NOMO-1 (cell line): ENCODE data around the gene PCCA.
A peak's percentile ranks its signal among the peaks of the same experiment; 100 is the strongest.

Experiments used
- DNase-seq, 2 experiments: peaks; one replicate each; lab custom pipeline; 2025; ENCODE audit not compliant: unreplicated experiment in 2 of 2; lab: John Stamatoyannopoulos, UW

Gene PCCA

DNA sequence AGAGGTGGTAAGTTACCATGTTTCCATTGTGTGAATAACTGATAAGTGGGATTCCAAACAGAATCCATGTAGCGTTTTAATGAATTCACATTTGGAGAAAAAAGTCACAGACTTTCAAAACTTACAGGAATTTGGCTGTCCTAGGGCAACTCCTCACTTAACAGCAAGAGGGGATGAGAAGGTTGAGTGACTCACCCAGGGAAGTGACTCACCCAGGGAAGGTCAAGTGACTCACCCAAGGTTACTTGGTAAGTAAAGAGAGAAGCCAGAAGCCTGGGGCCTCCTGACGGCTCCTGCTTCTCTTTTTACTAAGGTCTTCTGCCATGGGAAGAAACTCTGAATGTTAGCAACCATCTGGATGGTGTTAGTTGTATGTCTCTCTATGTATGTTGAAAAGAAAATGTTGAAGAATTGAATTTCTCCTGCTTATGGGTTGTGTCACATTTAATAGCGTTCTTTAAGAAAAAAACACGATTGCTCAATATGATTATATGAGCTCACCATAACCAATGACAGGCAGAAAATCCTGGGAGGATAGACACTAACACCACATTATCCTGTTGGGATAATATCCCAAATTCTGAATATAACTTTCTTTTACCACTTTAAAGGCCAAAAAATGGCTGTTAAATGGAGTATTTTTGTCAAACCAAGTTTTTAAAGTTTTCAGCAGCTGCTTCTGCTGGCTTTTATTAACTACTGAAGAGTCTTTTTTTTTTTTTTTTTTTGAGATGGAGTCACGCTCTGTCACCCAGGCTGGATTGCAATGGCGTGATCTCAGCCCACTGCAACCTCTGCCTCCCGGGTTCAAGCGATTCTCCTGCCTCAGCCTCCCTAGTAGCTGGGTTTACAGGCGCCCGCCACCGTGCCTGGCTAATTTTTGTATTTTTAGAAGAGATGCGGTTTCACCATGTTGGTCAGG is 304.1 kb downstream of the PCCA start:
- DNase-seq: peak; percentile 69 to 89

DNA sequence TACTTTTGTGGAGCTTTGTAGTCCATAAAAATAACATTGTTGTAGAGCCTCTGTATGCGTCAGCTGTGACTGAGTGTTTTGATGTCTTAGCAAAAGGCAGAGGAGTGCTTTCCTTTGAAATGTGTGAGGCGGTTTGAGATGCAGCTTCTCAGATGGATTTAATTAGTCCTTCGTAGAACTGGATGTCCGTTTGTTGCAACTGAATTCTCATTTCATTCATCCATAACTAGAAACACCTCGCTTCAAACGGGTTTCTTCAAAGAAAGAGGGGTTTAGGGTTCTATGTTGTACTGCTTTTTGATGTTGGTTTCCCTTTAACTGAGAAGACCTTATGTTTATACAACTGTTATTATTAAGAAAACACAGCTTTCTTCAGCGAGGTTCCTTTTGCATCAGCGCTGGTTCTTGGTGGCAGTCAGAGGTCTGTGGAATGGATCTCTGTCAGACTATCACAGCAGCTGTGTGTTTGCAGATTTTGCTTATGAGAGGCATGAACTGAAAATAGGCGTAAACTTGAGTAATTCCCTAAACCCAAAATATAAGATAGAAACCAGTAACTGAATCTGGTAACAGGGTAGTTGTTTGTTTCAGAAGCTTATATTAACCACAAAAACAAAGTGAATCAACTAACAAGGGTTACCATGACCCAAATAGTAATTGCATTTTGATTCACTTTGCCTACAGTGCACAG is 305.3 kb downstream of the PCCA start:
- no peak for DNase-seq

DNA sequence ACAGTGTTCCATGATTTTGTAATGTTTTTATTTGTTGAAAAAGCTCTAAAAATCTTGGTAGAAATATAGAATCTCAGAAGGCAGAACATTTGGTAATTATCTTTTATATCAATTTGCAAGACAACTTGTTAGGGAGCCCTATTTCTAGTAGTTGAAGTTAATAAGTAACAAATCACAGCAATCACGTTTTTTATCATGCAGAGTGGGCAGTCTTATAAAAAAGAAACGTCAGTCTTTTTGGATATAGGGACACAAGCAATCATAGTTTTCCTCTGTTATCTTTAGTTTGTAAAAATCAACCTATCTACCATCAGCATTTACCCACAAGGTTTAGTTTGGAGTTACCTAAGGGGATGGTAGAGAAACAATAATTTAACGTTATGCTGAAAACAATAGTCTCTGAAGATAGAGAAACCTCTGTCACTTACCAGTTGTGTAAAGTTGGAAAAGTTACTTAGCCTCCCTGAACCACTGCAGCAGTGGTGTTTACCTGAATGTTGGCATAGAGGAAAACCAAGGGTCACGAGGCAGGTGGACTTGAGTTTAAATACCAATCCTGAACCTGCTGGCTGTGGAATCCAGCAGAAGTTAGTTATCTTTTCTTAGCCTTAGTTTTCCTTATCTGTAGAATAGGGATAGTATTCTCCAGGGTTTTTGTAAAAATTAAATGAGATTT is 306.9 kb downstream of the PCCA start:
- DNase-seq: no peak

DNA sequence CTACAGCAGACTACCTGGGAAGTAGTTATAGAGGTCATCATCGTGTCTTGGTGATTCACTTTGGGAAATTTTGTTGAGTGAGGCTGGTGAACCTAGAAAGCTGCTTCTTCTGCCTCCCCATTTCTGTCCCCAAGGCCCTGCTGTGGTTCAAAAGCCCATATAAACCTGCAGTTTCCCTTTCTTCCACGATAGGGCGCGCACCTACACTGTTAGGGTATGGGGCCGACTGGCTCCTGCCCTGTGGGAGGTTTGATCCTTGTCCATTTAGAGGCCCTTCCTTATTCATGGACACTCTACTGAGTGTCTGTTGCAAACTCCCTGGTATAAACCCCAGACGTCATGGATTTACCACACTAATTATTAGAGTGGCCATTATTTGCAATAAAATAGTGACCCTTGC is 307.9 kb downstream of the PCCA start:
- DNase-seq: no peak

DNA sequence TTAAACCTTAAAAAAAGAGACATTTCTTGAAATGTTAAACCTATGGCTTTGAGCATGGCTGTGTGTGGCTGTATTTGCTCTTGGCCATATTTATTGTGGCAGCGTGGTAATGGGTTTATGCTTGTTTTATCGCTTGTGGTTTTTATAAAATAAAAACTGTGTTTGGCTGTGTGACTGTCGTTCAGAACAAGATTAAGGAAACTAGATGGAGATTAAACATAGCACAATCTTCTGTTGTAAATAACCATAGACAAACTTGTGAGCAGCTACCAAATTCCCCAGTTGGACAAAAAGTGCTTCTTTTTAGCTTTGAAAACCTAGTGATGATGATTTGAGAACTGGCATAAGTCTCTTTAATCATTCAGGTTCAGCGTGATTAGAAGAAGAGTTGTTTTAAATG is 308.7 kb downstream of the PCCA start:
- no peak for DNase-seq

DNA sequence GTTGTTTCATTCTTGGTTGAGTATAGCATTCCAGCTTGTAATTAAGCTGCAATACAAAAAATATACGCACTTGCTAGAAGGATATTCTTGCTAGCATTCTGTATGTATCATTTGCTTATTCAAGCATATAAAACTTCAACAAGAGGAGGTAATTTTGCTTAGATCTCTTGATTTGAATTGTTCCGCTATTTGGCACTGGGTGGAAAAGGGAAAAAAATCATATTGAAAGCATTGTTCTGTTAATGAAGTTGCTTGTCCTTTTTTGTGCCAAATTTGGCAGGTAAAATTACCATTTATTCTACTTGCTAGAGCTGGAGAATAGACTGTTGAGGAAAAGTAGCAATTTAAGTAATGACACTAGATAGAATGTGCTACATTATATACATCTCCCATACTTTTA is 309.5 kb downstream of the PCCA start:
- no peak for DNase-seq

DNA sequence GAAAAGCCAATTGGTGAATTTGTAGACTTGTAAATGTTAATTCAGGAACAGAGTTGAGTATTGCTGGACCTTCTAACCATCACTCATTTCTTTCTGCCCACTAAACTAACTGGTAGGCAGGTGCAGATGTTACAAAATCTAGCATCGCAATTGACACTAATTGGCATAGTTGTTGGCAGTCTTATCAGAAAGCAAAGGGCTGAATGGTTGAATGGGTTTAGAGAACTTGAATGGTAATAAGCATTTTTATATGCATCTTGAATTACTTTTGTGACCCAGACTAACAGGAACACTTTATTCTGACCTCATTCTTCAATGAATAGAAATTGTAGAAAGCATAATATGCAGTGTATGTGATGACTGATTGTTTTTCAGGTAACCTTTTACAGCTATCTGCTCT is 310.6 kb downstream of the PCCA start:
- no peak for DNase-seq

DNA sequence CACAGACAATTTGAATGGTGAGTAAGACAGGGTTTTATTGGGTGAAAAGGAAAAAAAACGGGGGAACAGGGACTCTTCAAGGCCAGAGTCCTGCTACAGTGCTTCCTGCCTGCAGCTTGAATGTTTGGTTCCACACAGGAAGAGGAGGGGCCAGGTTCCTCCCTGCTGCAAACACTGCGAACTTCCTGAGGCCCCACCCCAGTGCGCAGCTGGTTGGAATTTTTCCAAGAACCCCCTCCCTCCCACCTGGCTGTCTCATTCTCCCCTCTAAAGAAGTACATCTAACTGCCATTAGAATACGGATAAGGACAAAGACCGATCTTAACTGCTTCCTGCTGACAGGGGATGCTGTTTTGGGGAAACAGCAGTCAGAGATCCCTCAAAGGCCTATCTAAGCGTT is 314.8 kb downstream of the PCCA start:
- no peak for DNase-seq

DNA sequence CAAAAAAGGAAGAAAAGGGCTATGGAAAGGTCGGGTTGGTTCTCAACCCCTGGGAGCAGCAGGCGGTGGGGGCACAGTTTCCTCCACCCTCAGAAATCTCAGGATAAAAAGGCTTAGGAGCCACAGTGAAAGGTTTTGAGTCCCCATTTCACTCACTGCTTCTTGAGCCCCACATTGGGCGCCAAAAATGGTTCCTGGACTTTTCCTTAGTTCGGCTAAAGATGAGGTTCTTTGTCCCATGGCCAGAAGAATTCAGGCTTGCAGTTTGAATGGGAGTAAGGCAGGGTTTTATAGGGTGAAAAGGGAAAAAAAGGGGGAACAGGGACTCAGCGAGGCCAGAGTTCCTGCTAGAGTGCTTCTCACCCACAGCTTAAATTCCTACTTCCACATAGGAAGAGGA is 320.2 kb downstream of the PCCA start:
- DNase-seq: no peak

DNA sequence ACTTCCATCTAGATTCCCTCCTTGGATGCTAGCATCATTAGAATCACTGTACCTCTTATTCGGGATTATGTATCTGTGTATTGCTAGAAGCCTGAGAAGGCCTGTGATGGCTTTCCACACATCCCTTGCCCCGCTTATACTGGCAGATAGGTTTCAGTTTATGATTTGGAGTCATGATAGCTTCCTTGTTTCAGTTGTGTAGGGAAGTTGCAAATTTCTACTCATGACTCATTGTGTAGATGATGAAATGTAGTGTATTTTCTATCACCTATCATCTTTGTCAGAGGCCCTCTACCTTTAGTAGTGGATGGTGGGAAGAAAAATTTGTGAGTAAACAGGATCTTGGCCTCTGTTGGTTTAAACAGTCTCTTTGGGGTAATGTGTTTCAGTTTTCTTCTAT is 334.5 kb downstream of the PCCA start:
- DNase-seq: peak; percentile 85 to 95

DNA sequence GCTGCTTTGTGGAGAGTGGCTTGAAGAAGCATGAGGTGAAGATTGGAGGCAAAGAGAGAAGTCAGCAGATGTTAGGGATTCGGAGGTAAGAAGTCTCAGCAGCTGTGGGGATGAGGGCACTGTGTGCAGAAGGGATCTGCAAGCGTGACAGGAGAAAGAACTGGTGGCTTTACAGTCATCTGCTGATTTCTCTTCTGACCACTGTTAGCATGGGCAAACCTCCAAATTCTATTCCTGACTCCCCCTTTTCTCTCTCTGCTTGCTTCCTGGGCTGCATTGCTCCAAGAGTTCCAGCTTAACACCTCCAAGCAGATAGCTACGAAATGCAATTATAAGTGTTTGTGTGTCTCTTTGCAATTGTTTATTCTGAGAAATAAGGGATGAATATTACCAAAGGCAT is 340.1 kb downstream of the PCCA start:
- DNase-seq: no peak

DNA sequence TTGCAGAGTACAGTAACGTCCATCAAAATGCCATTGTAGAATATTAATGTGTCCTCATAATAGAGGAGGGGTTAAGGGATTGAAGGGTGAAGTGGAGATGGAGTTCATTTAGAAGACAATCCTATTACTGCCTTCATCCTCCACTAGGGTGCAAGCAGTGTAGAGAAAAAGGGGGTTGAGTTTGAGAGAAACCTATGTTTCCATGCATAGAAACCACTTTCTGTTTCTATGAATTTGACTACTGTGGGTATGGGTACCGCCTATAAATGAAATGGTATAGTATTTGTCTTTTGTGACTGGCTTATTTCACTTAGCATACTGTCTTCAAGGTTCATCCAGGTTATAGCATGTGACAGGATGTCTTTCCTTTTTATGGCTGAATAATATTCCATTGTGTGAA is 343.7 kb downstream of the PCCA start:
- no peak for DNase-seq

DNA sequence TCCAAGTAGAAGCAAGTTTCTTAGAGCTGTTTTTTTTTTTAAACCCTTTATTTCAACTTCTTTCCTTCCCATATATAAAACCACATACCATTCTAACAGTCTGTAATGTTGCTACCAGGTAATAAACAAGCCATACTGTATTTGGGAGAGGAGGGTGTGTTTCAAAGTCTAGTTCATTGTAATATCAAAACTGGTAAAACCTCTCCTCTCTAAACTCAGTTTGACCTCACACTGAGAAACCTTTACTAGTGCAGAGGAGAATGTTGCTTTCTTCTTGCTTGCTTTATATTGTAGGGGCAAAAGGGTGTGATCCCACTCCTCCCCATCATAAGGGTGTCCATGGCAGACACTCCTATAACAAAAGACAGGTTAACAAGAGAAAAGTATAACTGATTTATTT is 344.6 kb downstream of the PCCA start:
- no peak for DNase-seq

DNA sequence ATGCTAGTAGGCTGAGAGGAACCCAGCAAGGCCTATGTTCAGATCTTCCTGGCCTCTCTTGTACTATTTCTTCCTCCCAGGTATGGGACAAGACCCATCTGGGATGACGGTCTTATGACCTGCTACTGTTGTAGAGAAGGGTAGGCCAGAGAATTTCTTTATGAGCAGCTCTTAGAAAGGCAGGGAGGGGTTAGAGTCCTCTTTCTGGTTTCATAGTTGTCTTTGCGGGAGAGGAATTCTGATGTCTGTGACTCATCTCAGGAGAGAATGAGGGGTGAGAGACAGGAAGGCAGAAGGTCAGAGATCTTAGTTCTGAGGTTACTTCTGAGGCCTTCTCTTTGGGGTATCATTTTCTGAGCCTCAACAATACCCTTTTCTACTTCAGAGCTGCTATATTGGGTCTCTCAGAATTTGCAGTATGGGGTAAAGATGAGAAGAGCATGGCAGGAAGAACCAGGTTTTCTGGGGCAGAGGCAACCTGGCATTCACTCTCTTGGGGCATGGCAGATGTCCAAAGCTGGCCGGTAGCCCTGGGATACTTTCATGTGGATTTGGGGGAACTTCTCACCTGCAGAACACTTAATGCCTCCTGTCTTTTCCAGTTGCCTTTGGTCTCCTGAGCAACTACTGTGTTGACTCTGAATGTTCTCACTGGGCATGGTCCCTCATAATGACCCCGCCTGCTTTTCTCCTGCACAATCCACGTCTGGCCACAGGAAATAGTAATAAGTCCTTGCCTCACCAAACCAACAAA is 345.3 kb downstream of the PCCA start:
- DNase-seq: no peak

DNA sequence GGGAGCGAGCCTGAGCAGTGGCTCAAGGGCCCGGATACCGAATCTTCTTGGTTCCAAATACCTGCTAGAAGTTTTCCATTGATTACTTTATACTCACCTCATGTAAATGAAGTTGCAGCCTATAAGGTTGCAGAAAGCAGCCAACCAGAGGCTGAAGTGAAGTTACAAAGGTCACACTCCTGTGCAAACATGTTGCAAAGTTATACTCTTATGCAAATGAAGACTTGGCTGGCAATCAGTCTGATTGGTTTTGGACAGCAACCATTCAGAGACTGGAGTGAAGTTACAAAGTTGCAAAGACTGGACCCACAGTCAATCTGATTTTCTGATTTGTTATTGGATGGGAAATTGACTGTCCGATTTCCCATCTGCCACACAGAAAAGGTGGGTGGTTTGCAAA is 347.2 kb downstream of the PCCA start:
- DNase-seq: no peak

DNA sequence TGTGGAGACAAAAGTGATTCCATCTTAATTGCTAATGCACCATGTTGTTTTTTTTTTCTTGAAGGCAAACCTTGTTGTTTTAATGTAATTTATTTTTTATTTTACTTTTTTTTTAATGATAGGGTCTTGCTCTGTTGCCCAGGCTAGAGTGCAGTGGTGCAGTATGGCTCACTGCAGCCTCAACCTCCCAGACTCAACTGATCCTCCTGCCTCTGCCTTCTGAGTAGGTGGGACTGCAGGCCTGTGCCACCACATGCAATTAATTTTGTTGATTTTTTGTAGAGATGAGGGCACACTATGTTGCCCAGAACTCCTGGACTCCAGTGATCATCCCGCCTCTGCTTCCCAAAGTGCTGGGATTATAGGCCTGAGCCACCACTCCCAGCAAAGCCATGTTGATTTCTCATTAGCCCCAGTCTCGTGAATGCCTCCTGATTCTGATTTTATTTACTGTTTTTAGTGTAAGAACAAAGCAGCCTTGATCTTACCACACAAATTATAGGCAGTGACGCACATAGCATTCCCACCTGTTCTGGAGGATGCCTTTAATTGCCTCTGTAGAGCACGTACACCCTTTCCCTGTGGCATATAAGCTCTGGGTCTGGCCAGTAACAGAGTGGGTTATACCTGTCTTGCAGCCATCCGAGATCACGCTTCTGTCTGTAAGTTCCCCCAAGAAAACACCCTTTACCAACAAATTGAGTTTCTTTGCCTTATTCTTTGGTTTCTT is 349.3 kb downstream of the PCCA start:
- DNase-seq: no peak

DNA sequence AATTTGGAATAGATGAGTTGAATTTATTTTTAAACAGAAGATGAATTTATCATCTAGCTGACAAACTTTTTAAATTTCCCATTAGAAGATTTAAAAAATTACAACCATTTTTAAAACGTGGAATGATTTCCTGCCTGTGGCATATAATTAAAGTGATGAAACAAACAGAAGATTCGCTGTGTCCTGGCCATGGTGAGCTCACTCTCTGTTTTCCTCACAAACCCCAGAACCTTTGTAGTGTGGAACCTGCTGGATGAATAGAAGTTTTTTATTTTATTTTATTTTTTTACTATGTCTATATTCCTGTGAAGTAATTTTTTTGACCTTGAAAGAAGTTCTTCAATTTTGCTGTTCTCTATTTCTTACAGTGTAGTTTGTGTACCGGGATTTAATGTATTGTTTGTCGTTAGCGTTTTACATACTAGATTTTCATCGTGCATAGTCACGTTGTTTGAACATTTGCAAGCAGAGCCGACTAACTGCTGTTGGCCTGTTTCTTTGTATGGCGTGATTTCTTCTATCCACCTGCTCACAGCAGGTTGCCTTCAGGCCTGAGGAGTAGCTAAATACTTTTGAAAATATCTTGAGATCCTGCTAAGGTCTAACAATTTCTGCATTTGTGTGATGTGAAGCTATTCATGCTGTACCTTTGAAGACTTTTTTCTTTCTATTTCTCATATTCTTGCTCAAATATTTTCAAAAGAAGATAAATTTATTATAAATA is 350.5 kb downstream of the PCCA start:
- DNase-seq: no peak

DNA sequence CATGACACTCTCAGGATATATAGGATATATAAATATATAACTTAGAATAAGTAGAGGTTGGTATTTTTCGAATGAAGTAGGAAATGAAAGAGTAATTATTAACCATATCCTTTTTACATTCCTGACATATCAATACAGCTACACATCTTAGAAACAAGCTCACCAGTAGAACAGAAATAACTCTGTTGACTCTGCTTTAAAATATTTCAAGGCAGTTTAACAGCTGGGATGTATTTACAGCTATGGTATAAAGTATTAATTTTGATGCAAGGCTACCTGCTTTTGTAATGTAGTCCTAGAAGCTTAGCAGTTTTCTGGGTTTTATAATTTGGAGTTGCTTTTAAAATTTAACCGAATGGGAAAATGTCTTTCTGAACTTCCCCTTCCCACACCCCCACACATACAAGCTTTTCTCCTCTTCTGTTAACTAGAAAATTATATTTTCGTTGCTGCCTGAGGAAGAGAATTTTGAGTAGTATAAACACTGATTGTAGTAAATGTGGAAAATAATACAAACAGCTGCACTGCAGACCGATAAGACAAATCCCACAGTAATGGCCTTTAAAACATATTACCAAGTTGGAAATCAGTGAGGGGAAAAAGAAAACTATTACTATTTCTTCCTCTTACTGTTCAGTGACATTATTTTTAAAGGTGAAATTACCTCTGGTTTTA is 352.0 kb downstream of the PCCA start:
- DNase-seq: peak in 1 of 2 experiments; percentile 10
